ENCODE measurements around the gene BIRC6.
"Not testable (repeated sequence)": the region's sequence is repeated elsewhere in the genome, so short reads cannot be mapped to it uniquely, and the experiment has no call there.

Gene BIRC6

GRCh38 chr2:32502941-32503340, 146.1 kb downstream of the BIRC6 start:
- in situ Hi-C loops (cut with MboI; ENCODE audit: low sequenced_read_pairs), result no loop called here

- in situ Hi-C loops (cut with MboI; ENCODE audit: low sequenced_read_pairs), result no loop called here
These were observed 148.2 kb downstream of the BIRC6 start for GRCh38 chr2:32504877-32505478.

- in situ Hi-C loops (cut with MboI; ENCODE audit: low sequenced_read_pairs), result no loop called here
These were observed 149.6 kb downstream of the BIRC6 start for GRCh38 chr2:32506446-32506845.

- in situ Hi-C loops (cut with MboI; ENCODE audit: low sequenced_read_pairs), result no loop called here
These were observed 158.1 kb downstream of the BIRC6 start for GRCh38 chr2:32514946-32515345.

GRCh38 chr2:32516567-32516966, 159.7 kb downstream of the BIRC6 start:
- in situ Hi-C loops (cut with MboI; ENCODE audit: low sequenced_read_pairs), result no loop called here

- in situ Hi-C loops (cut with MboI; ENCODE audit: low sequenced_read_pairs), result no loop called here
These were observed 165.9 kb downstream of the BIRC6 start for GRCh38 chr2:32522770-32523169.

GRCh38 chr2:32523686-32524085, 166.9 kb downstream of the BIRC6 start:
- in situ Hi-C loops (cut with MboI; ENCODE audit: low sequenced_read_pairs), result no loop called here

- in situ Hi-C loops (cut with MboI; ENCODE audit: low sequenced_read_pairs), result no loop called here
These were observed 175.5 kb downstream of the BIRC6 start for GRCh38 chr2:32532341-32532740.

GRCh38 chr2:32532961-32533360, 176.1 kb downstream of the BIRC6 start:
- in situ Hi-C loops (cut with MboI; ENCODE audit: low sequenced_read_pairs), result no loop called here

- in situ Hi-C loops (cut with MboI; ENCODE audit: low sequenced_read_pairs), result no loop called here
These were observed 178.0 kb downstream of the BIRC6 start for GRCh38 chr2:32534831-32535230.

GRCh38 chr2:32538735-32539134, 181.9 kb downstream of the BIRC6 start:
- in situ Hi-C loops (cut with MboI; ENCODE audit: low sequenced_read_pairs), result no loop called here

- in situ Hi-C loops (cut with MboI; ENCODE audit: low sequenced_read_pairs), result not testable (repeated sequence)
These were observed 195.7 kb downstream of the BIRC6 start for GRCh38 chr2:32552483-32552882.

- in situ Hi-C loops (cut with MboI; ENCODE audit: low sequenced_read_pairs), result no loop called here
These were observed 197.1 kb downstream of the BIRC6 start for GRCh38 chr2:32553829-32554432.

GRCh38 chr2:32558492-32558891, 201.7 kb downstream of the BIRC6 start:
- in situ Hi-C loops (cut with MboI; ENCODE audit: low sequenced_read_pairs), result no loop called here

GRCh38 chr2:32559136-32559535, 202.3 kb downstream of the BIRC6 start:
- in situ Hi-C loops (cut with MboI; ENCODE audit: low sequenced_read_pairs), result no loop called here

- in situ Hi-C loops (cut with MboI; ENCODE audit: low sequenced_read_pairs), result no loop called here
These were observed 206.1 kb downstream of the BIRC6 start for GRCh38 chr2:32562906-32563305.

GRCh38 chr2:32564417-32565035, 207.7 kb downstream of the BIRC6 start:
- in situ Hi-C loops (cut with MboI; ENCODE audit: low sequenced_read_pairs), result no loop called here

- in situ Hi-C loops (cut with MboI; ENCODE audit: low sequenced_read_pairs), result no loop called here
These were observed 209.1 kb downstream of the BIRC6 start for GRCh38 chr2:32565902-32566301.

- in situ Hi-C loops (cut with MboI; ENCODE audit: low sequenced_read_pairs), result no loop called here
These were observed 215.2 kb downstream of the BIRC6 start for GRCh38 chr2:32572030-32572429.

- in situ Hi-C loops (cut with MboI; ENCODE audit: low sequenced_read_pairs), result no loop called here
These were observed 215.9 kb downstream of the BIRC6 start for GRCh38 chr2:32572737-32573136.

GRCh38 chr2:32591669-32592463, 235.0 kb downstream of the BIRC6 start:
- in situ Hi-C loops (cut with MboI; ENCODE audit: low sequenced_read_pairs), result no loop called here

GRCh38 chr2:32594573-32594972, 237.8 kb downstream of the BIRC6 start:
- in situ Hi-C loops (cut with MboI; ENCODE audit: low sequenced_read_pairs), result no loop called here

Data from hTERT RPE-1 (cell line).